PFSK-1 (cell line): ENCODE results near the gene FOXN1.

ENCODE experiments used
- FOXP2 ChIP-seq: optimal IDR thresholded peaks from 2 replicates; pipeline ENCODE3; 2011; ENCODE audit warnings: borderline replicate concordance, control low read depth, inconsistent platforms; ENCODE audit not compliant: insufficient read depth; ENCODE audit errors: extremely low read length, extremely low read depth
- POLR2AphosphoS5 ChIP-seq: IDR thresholded peaks from 2 replicates; pipeline ENCODE4 v1.6.1; 2012; ENCODE audit warnings: low read depth, mild to moderate bottlenecking, control low read depth, low read length, moderate library complexity
- REST ChIP-seq, 2 experiments: IDR thresholded peaks; 2 replicates each; pipeline versions ENCODE4 v1.6.1 to v1.8.0; 2011 to 2012; ENCODE audit warnings: low read depth in 2 of 2, low read length in 2 of 2, control low read depth in 1 of 2, inconsistent platforms in 1 of 2, mild to moderate bottlenecking in 1 of 2, moderate library complexity in 1 of 2; ENCODE audit not compliant: insufficient read depth in 1 of 2
- SIN3A ChIP-seq: IDR thresholded peaks from 2 replicates; pipeline ENCODE4 v1.6.1; 2012; ENCODE audit warnings: mild to moderate bottlenecking, low read length, moderate library complexity, borderline replicate concordance; ENCODE audit not compliant: insufficient read depth
- TAF1 ChIP-seq: IDR thresholded peaks from 2 replicates; pipeline ENCODE4 v1.6.1; 2012; ENCODE audit warnings: low read length, control low read depth, borderline replicate concordance; ENCODE audit not compliant: insufficient read depth

Gene FOXN1

GRCh38 chr17:28580959-28581358 is 74.8 kb downstream of the FOXN1 start:
- TF ChIP-seq REST (IDR thresholded peaks at IDR 0.05; ENCODE audit: insufficient read depth in 1 of 2, low read depth in 2 of 2, low read length in 2 of 2) = no peak
- TF ChIP-seq SIN3A = no peak
- TF ChIP-seq FOXP2 = no peak
- TF ChIP-seq POLR2AphosphoS5 = no peak
- no peak for TF ChIP-seq TAF1

- TF ChIP-seq POLR2AphosphoS5 (no peak), FOXP2 (no peak), REST (IDR thresholded peaks at IDR 0.05; ENCODE audit: insufficient read depth in 1 of 2, low read depth in 2 of 2, low read length in 2 of 2) (no peak), TAF1 (no peak), SIN3A (no peak)
Observed at GRCh38 chr17:28582513-28582912, 76.4 kb downstream of the FOXN1 start.

GRCh38 chr17:28584434-28584833 is 78.3 kb downstream of the FOXN1 start:
- no peak for TF ChIP-seq SIN3A
- no peak for TF ChIP-seq FOXP2
- no peak for TF ChIP-seq REST (IDR thresholded peaks at IDR 0.05; ENCODE audit: insufficient read depth in 1 of 2, low read depth in 2 of 2, low read length in 2 of 2)
- TF ChIP-seq POLR2AphosphoS5 = no peak
- TF ChIP-seq TAF1 = no peak

DNA sequence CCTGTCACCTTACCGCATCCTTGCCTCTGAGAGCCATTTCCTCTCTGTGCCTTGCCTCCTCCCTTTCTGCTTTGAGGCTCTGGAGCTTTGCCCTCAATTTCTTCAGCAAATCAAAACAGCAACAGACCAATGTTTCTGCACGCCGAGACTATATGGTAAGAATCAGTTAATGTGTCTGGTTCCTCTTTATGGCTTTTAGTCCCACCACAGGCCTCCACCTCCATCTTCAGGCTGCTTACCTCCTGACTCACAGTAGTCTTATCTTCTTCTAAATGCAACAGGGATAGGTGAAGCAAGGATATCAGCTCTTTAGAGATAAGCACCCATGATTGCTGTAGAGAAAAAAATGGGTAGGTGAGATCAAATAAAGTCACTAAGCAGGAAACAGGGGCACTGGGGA is 79.7 kb downstream of the FOXN1 start:
- no peak for TF ChIP-seq POLR2AphosphoS5
- TF ChIP-seq FOXP2 = no peak
- no peak for TF ChIP-seq TAF1
- no peak for TF ChIP-seq SIN3A
- no peak for TF ChIP-seq REST (IDR thresholded peaks at IDR 0.05; ENCODE audit: insufficient read depth in 1 of 2, low read depth in 2 of 2, low read length in 2 of 2)
